Measurements from ENCODE around the gene P3H4.
"Not testable (repeated sequence)": the region's sequence is repeated elsewhere in the genome, so short reads cannot be mapped to it uniquely, and the experiment has no call there.

DNA sequence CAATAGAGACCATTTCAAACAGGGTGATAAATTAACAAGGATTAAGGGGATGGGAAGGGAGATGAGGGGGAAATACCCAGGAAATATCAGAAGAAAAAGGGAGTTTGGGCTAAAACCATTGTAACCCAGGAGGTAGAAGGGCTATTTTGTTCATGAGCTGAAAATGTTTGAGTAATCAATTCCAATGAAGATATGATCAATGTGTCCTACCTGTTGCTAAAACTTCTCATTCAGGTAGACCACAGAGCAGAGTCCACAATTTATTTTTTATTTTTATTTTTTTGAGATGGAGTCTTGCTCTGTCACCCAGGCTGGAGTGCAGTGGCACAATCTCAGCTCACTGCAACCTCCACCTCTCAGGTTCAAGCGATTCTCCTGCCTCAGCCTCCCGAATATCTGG lies 27.7 kb upstream of the P3H4 start:
- TF ChIP-seq, protein P1, sequence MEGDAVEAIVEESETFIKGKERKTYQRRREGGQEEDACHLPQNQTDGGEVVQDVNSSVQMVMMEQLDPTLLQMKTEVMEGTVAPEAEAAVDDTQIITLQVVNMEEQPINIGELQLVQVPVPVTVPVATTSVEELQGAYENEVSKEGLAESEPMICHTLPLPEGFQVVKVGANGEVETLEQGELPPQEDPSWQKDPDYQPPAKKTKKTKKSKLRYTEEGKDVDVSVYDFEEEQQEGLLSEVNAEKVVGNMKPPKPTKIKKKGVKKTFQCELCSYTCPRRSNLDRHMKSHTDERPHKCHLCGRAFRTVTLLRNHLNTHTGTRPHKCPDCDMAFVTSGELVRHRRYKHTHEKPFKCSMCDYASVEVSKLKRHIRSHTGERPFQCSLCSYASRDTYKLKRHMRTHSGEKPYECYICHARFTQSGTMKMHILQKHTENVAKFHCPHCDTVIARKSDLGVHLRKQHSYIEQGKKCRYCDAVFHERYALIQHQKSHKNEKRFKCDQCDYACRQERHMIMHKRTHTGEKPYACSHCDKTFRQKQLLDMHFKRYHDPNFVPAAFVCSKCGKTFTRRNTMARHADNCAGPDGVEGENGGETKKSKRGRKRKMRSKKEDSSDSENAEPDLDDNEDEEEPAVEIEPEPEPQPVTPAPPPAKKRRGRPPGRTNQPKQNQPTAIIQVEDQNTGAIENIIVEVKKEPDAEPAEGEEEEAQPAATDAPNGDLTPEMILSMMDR (IDR thresholded peaks at IDR 0.05): not testable (repeated sequence)
- TF ChIP-seq POLR2A (IDR thresholded peaks at IDR 0.05): not testable (repeated sequence)
